Lower leg skin (tissue), 3 donors: ENCODE data around the gene SERINC2.

Experiments
- CTCF ChIP-seq, 3 donors: fragments of 450-650 bp; IDR thresholded peaks; one replicate each; pipeline ENCODE4 v1.5.1; 2016; ENCODE audit warnings: antibody characterized with exemption in 3 of 3, mild to moderate bottlenecking in 3 of 3, moderate library complexity in 2 of 3
- POLR2A ChIP-seq, 2 donors: fragments of 450-650 bp; IDR thresholded peaks; one replicate each; pipeline ENCODE4 v1.6.1; 2016 to 2017; ENCODE audit warnings: antibody characterized with exemption in 2 of 2, mild to moderate bottlenecking in 1 of 2, moderate library complexity in 1 of 2

GRCh38 chr1:31401241-31401640, 11.8 kb upstream of the SERINC2 start:
- TF ChIP-seq CTCF (IDR thresholded peaks at IDR 0.05) (no peak), POLR2A (IDR thresholded peaks at IDR 0.05) (no peak)
